Keratinocyte (primary cell): Measurements from ENCODE around the gene ARHGAP8. TPM values are rescaled to one million over a fixed set of nuclear protein-coding genes. Genes with fewer than 3 reads are reported as not detected.

ENCODE experiments used
- DNase-seq: peaks from one replicate; pipeline ENCODE4 v3.0.0-alpha.2; 2011; ENCODE audit warnings: low read depth, missing footprints, low spot score
- FAIRE-seq: peaks from 2 replicates; lab custom pipeline; 2011; peaks lifted over from hg19 to GRCh38; lab: Jason Lieb, UNC
- H2AFZ ChIP-seq: 2 replicates; pipeline ENCODE4 v1.6.0; 2012; ENCODE audit warnings: low read length, control low read depth, inconsistent platforms; ENCODE audit not compliant: control insufficient read depth
- H3K27ac ChIP-seq: 2 replicates; pipeline ENCODE4 v1.5.1; 2011; ENCODE audit warnings: low read length; ENCODE audit not compliant: control insufficient read depth, insufficient read depth
- H3K27me3 ChIP-seq: 3 replicates; pipeline ENCODE4 v1.6.0; 2011; ENCODE audit warnings: low read length; ENCODE audit not compliant: control insufficient read depth, insufficient read depth; ENCODE audit errors: extremely low read depth
- H3K36me3 ChIP-seq, 2 experiments: 2 replicates in 1 of 2; 3 replicates in 1 of 2; pipeline ENCODE4 v1.5.1; 2011; ENCODE audit warnings: low read length in 2 of 2, mild to moderate bottlenecking in 1 of 2; ENCODE audit not compliant: control insufficient read depth in 2 of 2, insufficient read depth in 2 of 2; ENCODE audit errors: extremely low read depth in 1 of 2
- H3K4me1 ChIP-seq: 3 replicates; pipeline ENCODE4 v1.5.1; 2011; ENCODE audit warnings: low read length; ENCODE audit not compliant: control insufficient read depth, insufficient read depth; ENCODE audit errors: extremely low read depth
- H3K4me2 ChIP-seq: 3 replicates; pipeline ENCODE4 v1.6.0; 2011; ENCODE audit warnings: low read depth, low read length; ENCODE audit not compliant: control insufficient read depth, insufficient read depth; ENCODE audit errors: extremely low read depth
- H3K4me3 ChIP-seq, 3 experiments: fragments of 200-600 bp in 1 of 3; sonication (generic) in 1 of 3; 2 replicates in 2 of 3; 3 replicates in 1 of 3; pipeline ENCODE4 v1.5.1; 2011 to 2016; ENCODE audit warnings: low read length in 3 of 3, mild to moderate bottlenecking in 3 of 3, control low read depth in 2 of 3, inconsistent platforms in 1 of 3, low read depth in 1 of 3, mixed read lengths in 1 of 3, mixed run types in 1 of 3, moderate library complexity in 1 of 3; ENCODE audit not compliant: control insufficient read depth in 2 of 3, insufficient read depth in 2 of 3; ENCODE audit errors: extremely low read depth in 1 of 3
- H3K79me2 ChIP-seq: 2 replicates; pipeline ENCODE4 v1.6.0; 2012; ENCODE audit warnings: low read length; ENCODE audit not compliant: control insufficient read depth, insufficient read depth
- H3K9ac ChIP-seq: 3 replicates; pipeline ENCODE4 v1.6.0; 2011; ENCODE audit warnings: low read length; ENCODE audit not compliant: control insufficient read depth, insufficient read depth; ENCODE audit errors: extremely low read depth
- H3K9me1 ChIP-seq: 3 replicates; pipeline ENCODE4 v1.6.0; 2011; ENCODE audit warnings: low read length; ENCODE audit not compliant: control insufficient read depth, insufficient read depth; ENCODE audit errors: extremely low read depth
- H3K9me3 ChIP-seq: 2 replicates; pipeline ENCODE4 v1.5.1; 2012; ENCODE audit warnings: low read depth, low read length; ENCODE audit not compliant: control insufficient read depth
- H4K20me1 ChIP-seq: 3 replicates; pipeline ENCODE4 v1.6.0; 2011; ENCODE audit warnings: low read length; ENCODE audit not compliant: control insufficient read depth, insufficient read depth; ENCODE audit errors: extremely low read depth
- CTCF ChIP-seq, 3 experiments: IDR thresholded peaks in 1 of 3; conservative IDR thresholded peaks in 1 of 3; optimal IDR thresholded peaks in 1 of 3; 2 replicates in 2 of 3; 3 replicates in 1 of 3; pipeline versions ENCODE3 to v1.5.1; 2011; ENCODE audit warnings: low read length in 3 of 3, mild to moderate bottlenecking in 3 of 3, moderate library complexity in 2 of 3, control low read depth in 1 of 3, inconsistent platforms in 1 of 3; ENCODE audit not compliant: insufficient read depth in 2 of 3; ENCODE audit errors: extremely low read depth in 1 of 3
- EZH2 ChIP-seq: IDR thresholded peaks from one replicate; pipeline ENCODE4 v1.6.1; 2012; ENCODE audit warnings: inconsistent platforms, mild to moderate bottlenecking, low read length, moderate library complexity
- dilution Hi-C: fragments of 300-500 bp; cut with MboI; formaldehyde crosslinking; loops from one replicate; pipeline ENCODE4 v1.7.0; 2020; ENCODE audit warnings: low sequenced_read_pairs; ENCODE audit not compliant: extremely low pct_ligation_motif_present
- polyA plus RNA-seq, 5 experiments: library from polyadenylated mRNA; depleted of rRNA in 3 of 5; stranded (reverse) in 3 of 5; stranded (forward) in 1 of 5; unstranded in 1 of 5; fragments of >200 nt; gene quantifications; 1 replicate in 1 of 5; 2 replicates in 3 of 5; 3 replicates in 1 of 5; pipeline versions ENCODE4 v1.2.1 to v1.2.3, GENCODE V29; 2011 to 2012; ENCODE audit warnings: missing spikeins in 2 of 5, low read depth in 1 of 5, low replicate concordance in 1 of 5

The ARHGAP8 gene
- polyA plus RNA-seq, 1 donor (not counting 4 experiments of a cell fraction or from before 2014, with no cell fraction given): 21.3 TPM

- Histone ChIP-seq H4K20me1 (no peaks in the 10 kb centered on the region), H2AFZ (no peak overlapping the region), H3K36me3 (peaks cover 6 to 14% of the 10 kb centered on the region in 2 experiments), H3K9ac (no peak overlapping the region), H3K4me3 (no peak overlapping the region), H3K4me1 (no peaks in the 10 kb centered on the region), H3K9me3 (peaks cover 1% of the 10 kb centered on the region), H3K9me1 (no peaks in the 10 kb centered on the region), H3K4me2 (no peak overlapping the region), H3K27ac (no peak overlapping the region), H3K27me3 (no peaks in the 10 kb centered on the region), H3K79me2 (no peaks in the 10 kb centered on the region)
- dilution Hi-C loops: no loop called here
- no peak for DNase-seq
- TF ChIP-seq CTCF (optimal IDR thresholded peaks at IDR 0.05 in 1 of 3, IDR thresholded peaks at IDR 0.05 in 1 of 3, conservative IDR thresholded peaks at IDR 0.05 in 1 of 3; ENCODE audit: extremely low read depth in 1 of 3, insufficient read depth in 2 of 3, low read length in 3 of 3) (no peak), EZH2 (no peak)
- FAIRE-seq: no peak
Observed at GRCh38 chr22:44839721-44840120, 87.3 kb downstream of the ARHGAP8 start.

DNA sequence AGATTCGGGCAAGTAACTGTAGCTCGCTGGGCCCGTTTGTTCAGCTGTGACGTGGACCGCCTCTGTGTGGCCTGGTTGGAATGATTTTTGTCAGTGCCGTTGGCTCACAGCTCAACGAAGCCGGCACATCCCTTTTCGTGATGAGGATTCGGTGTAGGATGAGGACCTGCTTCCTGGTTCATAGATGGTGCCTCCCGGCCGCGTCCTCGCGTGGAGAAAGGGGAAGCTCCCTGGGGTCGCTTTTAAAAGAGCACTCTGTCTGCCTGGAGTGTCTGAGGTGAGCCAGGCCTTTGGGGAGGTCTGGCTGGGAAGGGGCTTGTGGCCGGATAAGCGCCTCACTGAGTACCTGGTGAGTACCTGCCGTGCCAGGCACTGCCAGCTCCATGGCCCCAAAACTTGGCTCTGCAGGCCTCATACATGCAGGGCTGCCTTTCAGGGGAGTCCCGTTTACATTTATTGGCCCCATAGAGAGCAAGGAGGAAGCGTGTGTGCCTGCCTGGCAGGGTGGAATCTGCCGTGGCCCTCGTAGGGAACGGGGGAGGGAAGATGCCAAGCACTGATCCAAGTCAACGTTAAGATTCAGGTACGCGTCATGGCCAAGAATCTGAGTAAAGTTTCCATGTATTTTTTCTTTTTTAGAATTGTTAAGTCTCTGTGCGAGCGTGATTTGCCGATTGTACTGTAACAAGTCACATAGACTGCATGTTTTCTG is 88.4 kb downstream of the ARHGAP8 start:
- Histone ChIP-seq H3K4me3 (no peak overlapping the region), H3K4me2 (no peak overlapping the region), H4K20me1 (no peaks in the 10 kb centered on the region), H3K9ac (no peak overlapping the region), H3K9me3 (no peaks in the 10 kb centered on the region), H3K4me1 (no peaks in the 10 kb centered on the region), H3K27me3 (no peaks in the 10 kb centered on the region), H2AFZ (no peak overlapping the region), H3K79me2 (no peaks in the 10 kb centered on the region), H3K36me3 (peaks cover 6 to 10% of the 10 kb centered on the region in 2 experiments), H3K27ac (no peak overlapping the region), H3K9me1 (no peaks in the 10 kb centered on the region)
- FAIRE-seq (no peak), DNase-seq (no peak)
- no peak for TF ChIP-seq CTCF (optimal IDR thresholded peaks at IDR 0.05 in 1 of 3, IDR thresholded peaks at IDR 0.05 in 1 of 3, conservative IDR thresholded peaks at IDR 0.05 in 1 of 3; ENCODE audit: extremely low read depth in 1 of 3, insufficient read depth in 2 of 3, low read length in 3 of 3)
- no peak for TF ChIP-seq EZH2
- dilution Hi-C loops: no loop called here
